Heart left ventricle (tissue), 16 donors: ENCODE results near the gene DNAJC24. TPM values are rescaled to one million over a fixed set of nuclear protein-coding genes. Genes with fewer than 3 reads are reported as not detected.

Experiments used
- ATAC-seq, 4 donors: fragments of 200-7000 bp; cut with Tn5 transposase; one replicate each; pipeline ENCODE4 v1.9.1; 2020 to 2022; ENCODE audit warnings: moderate library complexity in 4 of 4, mild to moderate bottlenecking in 3 of 4, moderate number of reproducible peaks in 1 of 4
- DNase-seq, 5 donors: peaks; one replicate each; pipeline ENCODE4 v3.0.0-alpha.2; 2020
- H3K27ac ChIP-seq, 12 donors: fragments of 200-600 bp; sonication (generic) in 4 of 12; one replicate each; pipeline versions ENCODE4 v1.5.0 to v1.8.0; 2016 to 2022; ENCODE audit warnings: mild to moderate bottlenecking in 2 of 12
- H3K27me3 ChIP-seq, 9 donors: fragments of 200-600 bp; sonication (generic) in 2 of 9; one replicate each; pipeline versions ENCODE4 v1.5.1 to v1.8.0; 2016 to 2022; ENCODE audit warnings: mild to moderate bottlenecking in 3 of 9
- H3K36me3 ChIP-seq, 9 donors: fragments of 200-600 bp; sonication (generic) in 2 of 9; one replicate each; pipeline versions ENCODE4 v1.5.0 to v1.8.0; 2018 to 2022; ENCODE audit warnings: mild to moderate bottlenecking in 2 of 9
- H3K4me1 ChIP-seq, 12 donors: fragments of 200-600 bp; sonication (generic) in 4 of 12; one replicate each; pipeline versions ENCODE4 v1.5.0 to v1.8.0; 2016 to 2022; ENCODE audit warnings: mild to moderate bottlenecking in 3 of 12
- H3K4me3 ChIP-seq, 12 donors: fragments of 200-600 bp; sonication (generic) in 4 of 12; one replicate each; pipeline versions ENCODE4 v1.5.0 to v1.8.0; 2017 to 2022; ENCODE audit warnings: mild to moderate bottlenecking in 9 of 12, moderate library complexity in 4 of 12
- H3K9me3 ChIP-seq, 12 donors: fragments of 200-600 bp; sonication (generic) in 4 of 12; one replicate each; pipeline versions ENCODE4 v1.5.0 to v1.8.0; 2016 to 2022; ENCODE audit warnings: mild to moderate bottlenecking in 1 of 12
- POLR2A ChIP-seq, 2 donors: fragments of 450-650 bp; IDR thresholded peaks; one replicate each; pipeline ENCODE4 v1.6.1; 2017; ENCODE audit warnings: antibody characterized with exemption in 2 of 2, mild to moderate bottlenecking in 2 of 2, moderate library complexity in 2 of 2
- WGBS, 4 donors: extraction: QIAGEN DNeasy Blood & Tissue Kit in 2 of 4; methylation state at CpG; one replicate each; pipeline versions ENCODE4 v1.1.5 to v1.1.7; 2013 to 2018; 5-methylcytosine and 5-hydroxymethylcytosine counted together
- intact Hi-C, 10 donors: fragments of 100-400 bp; cut with DNase I; formaldehyde crosslinking; loops; one replicate each; pipeline versions ENCODE4 v1.11.1 to v1.14.2; 2022
- polyA plus RNA-seq, 2 donors: library from polyadenylated mRNA; stranded (reverse); fragments of 200-250 nt; gene quantifications; one replicate each; pipeline ENCODE4 v1.2.3, GENCODE V29; 2013
- total RNA-seq, 9 donors: library from RNA; depleted of rRNA in 2 of 9; stranded (reverse); fragments of >200 nt in 2 of 9; fragmentation: NEBNext Ultra II Directional in 3 of 9; extraction: Animal tissue kit (Norgen Biotek cat#: 25700) in 3 of 9; gene quantifications; one replicate each; pipeline versions ENCODE4 v1.1.0 to v1.2.4, GENCODE V29; 2016 to 2023
- TF ChIP-seq, protein P1 (sequence below), 12 donors: fragments of 200-600 bp; sonication (generic) in 4 of 12; IDR thresholded peaks; one replicate each; pipeline versions ENCODE4 v1.5.0 to v1.8.0; 2018 to 2022; ENCODE audit warnings: antibody characterized with exemption in 12 of 12, mild to moderate bottlenecking in 5 of 12
- donor health status: ischemic (EF 13 %, LVEDD 7.1; RV severe dilation, severe dysfunction).
- donor health status: healthy with polysubstance abuse.
- donor health status: DM: no; HTN: yes; CAD: no.
- donor health status: DM: no; HTN: no; CAD: no.
- donor health status: ischemic (EF 25% LVEDD 6.9; RV normal size, moderate dysfunction).
- donor health status: ischemic (EF 25% LVEDD 5.7; RV mildly dilated, moderate dysfunction).
- donor health status: healthy.
- donor health status: DM: yes; HTN: yes; CAD: no.
- donor health status: ischemic (EF 35%, LVEDD 5.7; RV mildly dilated, moderate dysfunction).
- donor health status: nonischemic (EF 11% LVEDD 7.7; RV severe dilation, severe dysfunction).
- donor health status: DM: yes; HTN: yes; CAD: no.
- donor health status: PGD.
- donor health status: ischemic (EF 29% LVEDD 5.4; RV normal size, mild dysfunction).
- donor health status: nonischemic (EF 23%, LVEDD 6.1; RV moderate dilation, normal function).

The DNAJC24 gene
- total and polyA plus RNA-seq, 11 donors = 4.5 to 18.0 (median 14.8) TPM

GRCh38 chr11:31326470-31327148 lies 43.1 kb upstream of the DNAJC24 start:
- Histone ChIP-seq H3K27me3 (no peaks in the 10 kb centered on the region), H3K4me1 (no peaks in the 10 kb centered on the region), H3K27ac (no peak overlapping the region), H3K9me3 (peaks cover 0 to 4% (median 0%) of the 10 kb centered on the region in 12 donors), H3K4me3 (no peak overlapping the region), H3K36me3 (no peaks in the 10 kb centered on the region)
- DNase-seq (no peak), ATAC-seq (no peak)
- 61 to 77% (median 69%) methylated on average over 2 of the region's 2 CpGs for WGBS, 4 donors
- no peak for TF ChIP-seq POLR2A (IDR thresholded peaks at IDR 0.05)
- TF ChIP-seq, protein P1, sequence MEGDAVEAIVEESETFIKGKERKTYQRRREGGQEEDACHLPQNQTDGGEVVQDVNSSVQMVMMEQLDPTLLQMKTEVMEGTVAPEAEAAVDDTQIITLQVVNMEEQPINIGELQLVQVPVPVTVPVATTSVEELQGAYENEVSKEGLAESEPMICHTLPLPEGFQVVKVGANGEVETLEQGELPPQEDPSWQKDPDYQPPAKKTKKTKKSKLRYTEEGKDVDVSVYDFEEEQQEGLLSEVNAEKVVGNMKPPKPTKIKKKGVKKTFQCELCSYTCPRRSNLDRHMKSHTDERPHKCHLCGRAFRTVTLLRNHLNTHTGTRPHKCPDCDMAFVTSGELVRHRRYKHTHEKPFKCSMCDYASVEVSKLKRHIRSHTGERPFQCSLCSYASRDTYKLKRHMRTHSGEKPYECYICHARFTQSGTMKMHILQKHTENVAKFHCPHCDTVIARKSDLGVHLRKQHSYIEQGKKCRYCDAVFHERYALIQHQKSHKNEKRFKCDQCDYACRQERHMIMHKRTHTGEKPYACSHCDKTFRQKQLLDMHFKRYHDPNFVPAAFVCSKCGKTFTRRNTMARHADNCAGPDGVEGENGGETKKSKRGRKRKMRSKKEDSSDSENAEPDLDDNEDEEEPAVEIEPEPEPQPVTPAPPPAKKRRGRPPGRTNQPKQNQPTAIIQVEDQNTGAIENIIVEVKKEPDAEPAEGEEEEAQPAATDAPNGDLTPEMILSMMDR (IDR thresholded peaks at IDR 0.05) = no peak
- intact Hi-C loops = loop anchor here in 1 of 10 donors (10.0 kb wide), 1 partner anchor 58 kb away; no protein-coding TSS in a partner anchor

- DNase-seq (no peak), ATAC-seq (no peak)
- intact Hi-C loops = loop anchor here in 1 of 10 donors (10.0 kb wide), 1 partner anchor 57 kb away; no protein-coding TSS in a partner anchor
- TF ChIP-seq POLR2A (IDR thresholded peaks at IDR 0.05) = no peak
- TF ChIP-seq, protein P1 (IDR thresholded peaks at IDR 0.05) = no peak
- WGBS, 4 donors = 87 to 89% (median 88%) methylated on average over 3 of the region's 3 CpGs
- Histone ChIP-seq H3K9me3 (peaks cover 0 to 4% (median 0%) of the 10 kb centered on the region in 12 donors), H3K36me3 (no peaks in the 10 kb centered on the region), H3K27ac (no peak overlapping the region), H3K27me3 (no peaks in the 10 kb centered on the region), H3K4me1 (no peaks in the 10 kb centered on the region), H3K4me3 (no peak overlapping the region)
These were observed 42.2 kb upstream of the DNAJC24 start for GRCh38 chr11:31327417-31327816.

DNA sequence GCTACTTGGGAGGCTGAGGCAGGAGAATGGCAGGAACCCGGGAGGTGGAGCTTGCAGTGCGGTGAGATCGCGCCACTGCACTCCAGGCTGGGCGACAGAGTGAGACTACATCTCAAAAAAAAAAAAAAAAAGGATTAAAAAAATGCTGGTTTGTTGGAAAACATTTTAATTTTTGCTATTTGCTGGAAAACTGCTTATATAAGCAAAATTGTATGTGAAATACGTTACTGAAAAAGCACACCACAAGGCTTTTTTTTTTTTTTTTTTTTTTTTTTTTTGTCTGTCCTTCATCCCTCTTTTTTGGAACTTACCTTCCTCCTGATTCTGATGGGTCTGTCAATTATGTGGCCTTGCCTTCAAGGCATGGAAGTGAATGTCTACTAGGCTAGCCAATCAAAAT lies 41.0 kb upstream of the DNAJC24 start:
- ATAC-seq (no peak), DNase-seq (no peak)
- Histone ChIP-seq H3K4me3 (no peak overlapping the region), H3K27ac (no peak overlapping the region), H3K27me3 (no peaks in the 10 kb centered on the region), H3K9me3 (peaks cover 0 to 4% (median 0%) of the 10 kb centered on the region in 12 donors), H3K4me1 (no peaks in the 10 kb centered on the region), H3K36me3 (no peaks in the 10 kb centered on the region)
- intact Hi-C loops = loop anchor here in 1 of 10 donors (10.0 kb wide), 1 partner anchor 56 kb away; no protein-coding TSS in a partner anchor
- TF ChIP-seq, protein P1 (IDR thresholded peaks at IDR 0.05) = no peak
- TF ChIP-seq POLR2A (IDR thresholded peaks at IDR 0.05) = no peak
- 82 to 92% (median 90%) methylated on average over 6 of the region's 6 CpGs for WGBS, 4 donors

DNA sequence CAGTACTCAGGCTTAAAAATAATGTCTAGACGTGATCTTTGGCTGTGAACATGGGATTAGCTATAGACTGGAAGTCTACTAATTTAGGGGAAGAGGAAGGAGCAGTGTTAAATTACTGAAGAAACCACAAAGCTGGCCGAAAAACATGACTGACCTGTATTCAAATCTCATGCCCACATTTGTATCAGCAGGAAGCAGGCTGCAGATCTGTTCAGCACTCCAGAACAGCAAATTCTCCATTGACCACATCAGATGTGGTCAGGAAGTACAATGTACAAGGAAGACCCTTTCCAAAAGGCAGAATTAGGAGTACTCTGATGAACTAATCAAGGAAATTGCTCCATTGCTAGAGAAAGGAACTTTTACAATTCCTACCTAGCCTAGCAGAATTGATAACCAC lies 31.9 kb upstream of the DNAJC24 start:
- Histone ChIP-seq H3K9me3 (peaks cover 0 to 9% (median 0%) of the 10 kb centered on the region in 12 donors), H3K4me1 (no peaks in the 10 kb centered on the region), H3K4me3 (no peak overlapping the region), H3K27me3 (no peaks in the 10 kb centered on the region), H3K36me3 (no peaks in the 10 kb centered on the region), H3K27ac (no peak overlapping the region)
- DNase-seq (no peak), ATAC-seq (no peak)
- 39 to 66% (median 45%) methylated on average over 2 of the region's 2 CpGs for WGBS, 4 donors
- TF ChIP-seq, protein P1 (IDR thresholded peaks at IDR 0.05) = no peak
- TF ChIP-seq POLR2A (IDR thresholded peaks at IDR 0.05) = no peak
- intact Hi-C loops = no loop called here
